Measurements from ENCODE around the gene TRNAU1AP. TPM values are rescaled to one million over a fixed set of nuclear protein-coding genes. Genes with fewer than 3 reads are reported as not detected.

The TRNAU1AP gene
- total and polyA plus RNA-seq, 10 donors, result 14.0 to 26.6 (median 24.0) TPM

DNA sequence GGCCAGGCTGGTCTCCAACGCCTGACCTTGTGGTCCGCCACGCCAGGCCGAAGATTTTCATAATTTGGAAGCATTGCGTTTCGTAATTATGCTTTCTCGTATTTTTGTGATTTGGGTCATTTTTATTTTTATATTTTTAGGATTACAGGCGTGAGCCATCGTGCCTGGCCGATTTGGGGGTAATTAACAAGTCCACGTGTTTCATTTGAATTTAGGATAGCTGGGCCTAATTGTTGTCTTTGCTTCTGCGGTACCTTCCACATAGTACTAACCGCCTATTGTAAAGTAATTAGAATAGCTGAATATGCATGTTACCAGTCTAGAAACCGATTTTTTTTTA lies 46.0 kb upstream of the TRNAU1AP start:
- Histone ChIP-seq H3K36me3 (peaks cover 0 to 48% (median 42%) of the 10 kb centered on the region in 6 donors), H3K9me3 (no peaks in the 10 kb centered on the region), H3K4me1 (peaks cover 45 to 64% (median 58%) of the 10 kb centered on the region in 6 donors), H3K27me3 (replicated peaks in 1 of 7) (no peaks in the 10 kb centered on the region), H3K4me3 (peak overlapping the region; percentile 60 to 96 (median 84)), H3K27ac (peak overlapping the region; percentile 79 to 95 (median 91))
- 0 to 2% (median 0%) methylated on average over 14 of the region's 14 CpGs for WGBS, 5 donors
- intact Hi-C loops (cut with DNase I; ENCODE audit: low total_unique reads), result loop anchor here (5.0 kb wide), 1 partner anchor 75 kb away; no protein-coding TSS in a partner anchor
- TF ChIP-seq POLR2A (IDR thresholded peaks at IDR 0.05) (no peak), POLR2AphosphoS5 (IDR thresholded peaks at IDR 0.05) (no peak)
- TF ChIP-seq, protein P1, sequence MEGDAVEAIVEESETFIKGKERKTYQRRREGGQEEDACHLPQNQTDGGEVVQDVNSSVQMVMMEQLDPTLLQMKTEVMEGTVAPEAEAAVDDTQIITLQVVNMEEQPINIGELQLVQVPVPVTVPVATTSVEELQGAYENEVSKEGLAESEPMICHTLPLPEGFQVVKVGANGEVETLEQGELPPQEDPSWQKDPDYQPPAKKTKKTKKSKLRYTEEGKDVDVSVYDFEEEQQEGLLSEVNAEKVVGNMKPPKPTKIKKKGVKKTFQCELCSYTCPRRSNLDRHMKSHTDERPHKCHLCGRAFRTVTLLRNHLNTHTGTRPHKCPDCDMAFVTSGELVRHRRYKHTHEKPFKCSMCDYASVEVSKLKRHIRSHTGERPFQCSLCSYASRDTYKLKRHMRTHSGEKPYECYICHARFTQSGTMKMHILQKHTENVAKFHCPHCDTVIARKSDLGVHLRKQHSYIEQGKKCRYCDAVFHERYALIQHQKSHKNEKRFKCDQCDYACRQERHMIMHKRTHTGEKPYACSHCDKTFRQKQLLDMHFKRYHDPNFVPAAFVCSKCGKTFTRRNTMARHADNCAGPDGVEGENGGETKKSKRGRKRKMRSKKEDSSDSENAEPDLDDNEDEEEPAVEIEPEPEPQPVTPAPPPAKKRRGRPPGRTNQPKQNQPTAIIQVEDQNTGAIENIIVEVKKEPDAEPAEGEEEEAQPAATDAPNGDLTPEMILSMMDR (IDR thresholded peaks at IDR 0.05 in 8 of 11, conservative IDR thresholded peaks at IDR 0.05 in 3 of 11), result no peak
- no peak for DNase-seq

DNA sequence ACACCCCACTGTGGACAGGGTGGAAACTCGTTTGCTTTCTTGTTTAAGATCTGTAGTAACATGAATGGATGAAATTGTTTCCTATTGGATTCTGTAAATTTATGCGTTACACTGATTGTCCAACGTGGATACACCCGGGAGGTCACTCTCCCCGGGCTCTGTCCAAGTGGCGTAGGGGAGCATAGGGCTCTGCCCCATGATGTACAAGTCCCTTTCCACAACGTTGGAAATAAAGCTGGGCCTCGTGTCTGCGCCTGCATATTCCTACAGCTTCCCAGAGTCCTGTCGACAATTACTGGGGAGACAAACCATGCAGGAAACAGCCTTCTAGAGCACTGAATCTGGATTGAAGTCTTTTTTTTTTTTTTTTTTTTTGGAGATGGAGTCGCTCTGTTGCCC lies 45.6 kb upstream of the TRNAU1AP start:
- intact Hi-C loops (cut with DNase I; ENCODE audit: low total_unique reads), result loop anchor here (5.0 kb wide), 1 partner anchor 75 kb away; no protein-coding TSS in a partner anchor
- H3K27ac ChIP-seq, result peak overlapping the region; percentile 79 to 95 (median 91)

DNA sequence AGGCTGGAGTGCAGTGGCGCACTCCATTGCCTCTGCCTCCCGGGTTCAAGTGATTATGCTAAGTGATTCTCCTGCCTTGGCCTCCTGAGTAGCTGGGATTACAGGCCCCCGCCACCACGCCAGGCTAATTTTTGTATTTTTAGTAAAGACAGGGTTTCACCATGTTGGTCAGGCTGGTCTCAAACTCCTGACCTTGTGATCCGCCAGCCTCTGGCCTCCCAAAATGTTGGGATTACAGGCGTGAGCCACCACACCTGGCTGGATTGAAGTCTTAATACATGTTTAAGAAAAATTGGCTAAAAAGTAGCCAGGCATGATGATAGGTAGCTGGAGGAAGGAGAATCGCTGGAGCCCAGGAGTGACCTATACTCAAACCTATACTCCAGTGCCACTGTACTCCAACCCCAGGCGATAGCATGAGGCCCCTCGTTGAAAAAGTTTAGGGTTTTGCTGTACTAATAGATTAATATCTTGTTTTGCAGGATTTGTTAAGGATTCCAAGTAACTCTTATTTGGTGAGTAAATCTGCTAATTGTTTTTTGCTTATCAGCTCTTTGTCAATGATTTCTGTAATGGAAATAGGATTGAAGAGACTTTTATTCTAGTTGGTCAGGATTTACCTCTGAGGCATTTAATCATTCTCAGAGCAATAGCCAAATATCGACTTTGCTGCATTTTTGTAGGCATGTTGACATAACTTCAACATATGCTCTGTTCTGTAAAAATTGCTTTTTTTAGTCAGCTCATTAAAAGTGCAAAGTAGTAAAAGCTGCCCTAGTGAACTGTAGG lies 45.0 kb upstream of the TRNAU1AP start:
- no peak for DNase-seq
- Histone ChIP-seq H3K4me1 (peaks cover 47 to 74% (median 68%) of the 10 kb centered on the region in 6 donors), H3K9me3 (no peaks in the 10 kb centered on the region), H3K36me3 (peaks cover 0 to 57% (median 51%) of the 10 kb centered on the region in 6 donors), H3K27ac (peak overlapping the region; percentile 79 to 95 (median 91)), H3K27me3 (replicated peaks in 1 of 7) (no peaks in the 10 kb centered on the region), H3K4me3 (peak overlapping the region; percentile 60 to 96 (median 84))
- TF ChIP-seq POLR2A (IDR thresholded peaks at IDR 0.05), result no peak
- TF ChIP-seq, protein P1 (IDR thresholded peaks at IDR 0.05 in 8 of 11, conservative IDR thresholded peaks at IDR 0.05 in 3 of 11), result no peak
- TF ChIP-seq POLR2AphosphoS5 (IDR thresholded peaks at IDR 0.05), result no peak
- WGBS, 5 donors, result 11 to 20% (median 13%) methylated on average over 10 of the region's 10 CpGs
- intact Hi-C loops (cut with DNase I; ENCODE audit: low total_unique reads), result loop anchor here (5.0 kb wide), 1 partner anchor 74 kb away; no protein-coding TSS in a partner anchor

More for the DNA sequence above, 45.6 kb upstream of the TRNAU1AP start:
- H3K36me3 ChIP-seq, result peaks cover 0 to 52% (median 46%) of the 10 kb centered on the region in 6 donors
- DNase-seq, result no peak
- TF ChIP-seq POLR2A (IDR thresholded peaks at IDR 0.05) (no peak), POLR2AphosphoS5 (IDR thresholded peaks at IDR 0.05) (no peak)
- TF ChIP-seq, protein P1 (IDR thresholded peaks at IDR 0.05 in 8 of 11, conservative IDR thresholded peaks at IDR 0.05 in 3 of 11), result no peak
- peaks cover 47 to 68% (median 62%) of the 10 kb centered on the region in 6 donors for H3K4me1 ChIP-seq
- peak overlapping the region; percentile 60 to 96 (median 84) for H3K4me3 ChIP-seq
- H3K27me3 ChIP-seq (replicated peaks in 1 of 7), result no peaks in the 10 kb centered on the region
- WGBS, 5 donors, result 1 to 2% (median 1%) methylated on average over 11 of the region's 11 CpGs
- no peaks in the 10 kb centered on the region for H3K9me3 ChIP-seq

DNA sequence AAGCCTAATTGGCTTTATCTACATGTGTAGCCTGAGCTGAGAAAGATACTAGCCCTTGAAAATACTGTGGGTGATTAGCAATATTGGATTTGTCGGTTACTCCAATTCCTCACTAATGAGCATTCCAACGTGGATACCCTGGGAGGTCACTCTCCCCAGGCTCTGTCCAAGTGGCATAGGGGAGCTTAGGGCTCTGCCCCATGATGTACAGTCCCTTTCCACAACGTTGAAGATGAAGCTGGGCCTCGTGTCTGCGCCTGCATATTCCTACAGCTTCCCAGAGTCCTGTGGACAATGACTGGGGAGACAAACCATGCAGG lies 44.5 kb upstream of the TRNAU1AP start:
- H3K4me1 ChIP-seq, result peaks cover 47 to 80% (median 73%) of the 10 kb centered on the region in 6 donors
- 21 to 39% (median 24%) methylated on average over 5 of the region's 5 CpGs for WGBS, 5 donors
- peaks cover 0 to 63% (median 57%) of the 10 kb centered on the region in 6 donors for H3K36me3 ChIP-seq
- DNase-seq, result no peak
- no peaks in the 10 kb centered on the region for H3K27me3 ChIP-seq (replicated peaks in 1 of 7)
- intact Hi-C loops (cut with DNase I; ENCODE audit: low total_unique reads), result loop anchor here (5.0 kb wide), 1 partner anchor 74 kb away; no protein-coding TSS in a partner anchor
- TF ChIP-seq POLR2AphosphoS5 (IDR thresholded peaks at IDR 0.05) (peak in 1 of 3 donors; percentile 17), POLR2A (IDR thresholded peaks at IDR 0.05) (no peak)
- peak overlapping the region; percentile 32 to 95 (median 91) for H3K27ac ChIP-seq
- H3K9me3 ChIP-seq, result no peaks in the 10 kb centered on the region
- H3K4me3 ChIP-seq, result peak overlapping the region; percentile 8 to 96 (median 84)
